Vagina (tissue), 2 donors: ENCODE measurements around the gene CAB39L.

Experiments used
- CTCF ChIP-seq, 3 experiments: fragments of 450-650 bp in 2 of 3; fragments of 200-600 bp in 1 of 3; sonication (generic) in 1 of 3; IDR thresholded peaks; one replicate each; pipeline ENCODE4 v1.5.1; 2017 to 2019; ENCODE audit warnings: antibody characterized with exemption in 3 of 3, mild to moderate bottlenecking in 2 of 3, moderate library complexity in 2 of 3
- POLR2A ChIP-seq, 2 donors: fragments of 450-650 bp; IDR thresholded peaks; one replicate each; pipeline ENCODE4 v1.6.1; 2017; ENCODE audit warnings: antibody characterized with exemption in 2 of 2, mild to moderate bottlenecking in 2 of 2, moderate library complexity in 2 of 2

- TF ChIP-seq CTCF (IDR thresholded peaks at IDR 0.05) (no peak), POLR2A (IDR thresholded peaks at IDR 0.05) (no peak)
These were observed 87.6 kb downstream of the CAB39L start for GRCh38 chr13:49356223-49356622.
